ENCODE measurements around the gene MAD1L1.

MAD1L1 gene

GRCh38 chr7:1787241-1787640 lies 445.5 kb downstream of the MAD1L1 start:
- no peak overlapping the region for H3K4me3 ChIP-seq (ENCODE audit: low read depth, low read length)
- no peak for TF ChIP-seq ZXDB (tag by site-specific recombination; IDR thresholded peaks at IDR 0.05)
- TF ChIP-seq ZNF707 (tag by site-specific recombination; IDR thresholded peaks at IDR 0.05), result no peak
- no peak for TF ChIP-seq ZNF174 (tag by site-specific recombination; IDR thresholded peaks at IDR 0.05)
- TF ChIP-seq TSHZ1 (tag by site-specific recombination; IDR thresholded peaks at IDR 0.05; ENCODE audit: borderline replicate concordance), result no peak
- no peak for TF ChIP-seq ZNF521 (tag by site-specific recombination; IDR thresholded peaks at IDR 0.05)
- no peak for TF ChIP-seq ZNF792 (tag by site-specific recombination; IDR thresholded peaks at IDR 0.05)
- TF ChIP-seq ZNF704 (tag by site-specific recombination; IDR thresholded peaks at IDR 0.05), result no peak
- TF ChIP-seq ZBTB21 (tag by site-specific recombination; IDR thresholded peaks at IDR 0.05), result no peak
- no peak for TF ChIP-seq ZBTB20 (tag by site-specific recombination; IDR thresholded peaks at IDR 0.05)
- no peak for TF ChIP-seq HOXA7 (CRISPR knock-in tag; IDR thresholded peaks at IDR 0.05; ENCODE audit: borderline replicate concordance)
- TF ChIP-seq ZNF175 (tag by site-specific recombination; IDR thresholded peaks at IDR 0.05), result no peak
- TF ChIP-seq ZNF660 (tag by site-specific recombination; IDR thresholded peaks at IDR 0.05), result no peak
- TF ChIP-seq ZFHX2 (tag by site-specific recombination; conservative IDR thresholded peaks at IDR 0.05), result no peak
- TF ChIP-seq HOXC10 (CRISPR knock-in tag; IDR thresholded peaks at IDR 0.05), result no peak
- no peak for TF ChIP-seq ZNF830 (tag by site-specific recombination; IDR thresholded peaks at IDR 0.05; ENCODE audit: low read depth)
- no peak for TF ChIP-seq KLF1 (tag by site-specific recombination; IDR thresholded peaks at IDR 0.05)
- TF ChIP-seq ZNF140 (tag by site-specific recombination; IDR thresholded peaks at IDR 0.05), result no peak
- H3K27ac ChIP-seq (ENCODE audit: extremely low read depth, low read depth, low read length), result no peak overlapping the region
- no peaks in the 10 kb centered on the region for H3K36me3 ChIP-seq (ENCODE audit: control insufficient read depth in 2 of 2, insufficient read depth in 1 of 2, low read length in 2 of 2)
- POLR2A ChIA-PET, result no interaction called here
- H3K9me3 ChIP-seq (ENCODE audit: control insufficient read depth, insufficient read depth, low read depth, low read length), result no peaks in the 10 kb centered on the region; the same call in 1 of the 2 replicates
- CTCF ChIA-PET, result no interaction called here
- no peaks in the 10 kb centered on the region for H3K4me1 ChIP-seq (ENCODE audit: control insufficient read depth, insufficient read depth, low read length)

- ChIA-PET POLR2A (no interaction called here), CTCF (interaction anchor here (1.1 kb wide), 1 partner anchor 9 kb away, joined by 3 read pairs; no protein-coding TSS in a partner anchor)
- Histone ChIP-seq H3K4me3 (ENCODE audit: low read depth, low read length) (no peak overlapping the region), H3K9me3 (ENCODE audit: control insufficient read depth, insufficient read depth, low read depth, low read length) (no peaks in the 10 kb centered on the region; the same call in 1 of the 2 replicates), H3K4me1 (ENCODE audit: control insufficient read depth, insufficient read depth, low read length) (no peaks in the 10 kb centered on the region), H3K27ac (ENCODE audit: extremely low read depth, low read depth, low read length) (no peak overlapping the region), H3K36me3 (ENCODE audit: control insufficient read depth in 2 of 2, insufficient read depth in 1 of 2, low read length in 2 of 2) (no peaks in the 10 kb centered on the region)
- TF ChIP-seq ZSCAN16 (tag by site-specific recombination; IDR thresholded peaks at IDR 0.05), result no peak
- no peak for TF ChIP-seq FEZF1 (tag by site-specific recombination; IDR thresholded peaks at IDR 0.05)
- no peak for TF ChIP-seq ZNF341 (tag by site-specific recombination; IDR thresholded peaks at IDR 0.05; ENCODE audit: low read depth)
- TF ChIP-seq ZNF624 (tag by site-specific recombination; IDR thresholded peaks at IDR 0.05), result no peak
- no peak for TF ChIP-seq SP7 (tag by site-specific recombination; IDR thresholded peaks at IDR 0.05)
- no peak for TF ChIP-seq ZNF37A (tag by site-specific recombination; IDR thresholded peaks at IDR 0.05)
- TF ChIP-seq ZBTB7A (tag by site-specific recombination; IDR thresholded peaks at IDR 0.05; ENCODE audit: low read depth), result no peak
- TF ChIP-seq ZNF248 (tag by site-specific recombination; IDR thresholded peaks at IDR 0.05), result no peak
- TF ChIP-seq HOXA7 (CRISPR knock-in tag; IDR thresholded peaks at IDR 0.05; ENCODE audit: borderline replicate concordance), result no peak
- TF ChIP-seq ZNF324 (tag by site-specific recombination; IDR thresholded peaks at IDR 0.05), result no peak
- no peak for TF ChIP-seq ZNF692 (tag by site-specific recombination; IDR thresholded peaks at IDR 0.05)
- TF ChIP-seq ZNF391 (tag by site-specific recombination; IDR thresholded peaks at IDR 0.05; ENCODE audit: borderline replicate concordance, low read depth), result no peak
Measured at GRCh38 chr7:1785839-1786238, 446.9 kb downstream of the MAD1L1 start.

Data from HEK293 (cell line).